SU-DHL-6 (cell line): ENCODE measurements around the gene LYSMD2.

Source experiments
- H2AFZ ChIP-seq: fragments of 200-600 bp; sonication (generic); 2 replicates; pipeline ENCODE4 v1.6.1; 2014; ENCODE audit warnings: low read depth, mild to moderate bottlenecking, moderate library complexity, mixed read lengths, antibody characterized with exemption, low read length; ENCODE audit not compliant: severe bottlenecking
- H3F3A ChIP-seq: fragments of 200-600 bp; shearing (Covaris generic); 2 replicates; pipeline ENCODE4 v1.6.0; 2016; ENCODE audit warnings: antibody characterized with exemption, mild to moderate bottlenecking; ENCODE audit not compliant: insufficient read depth
- H3K27ac ChIP-seq: fragments of 200-600 bp; sonication (generic); 2 replicates; pipeline ENCODE4 v1.5.1; 2016; ENCODE audit warnings: low read depth, mild to moderate bottlenecking, low read length, moderate library complexity, mixed read lengths
- H3K27me3 ChIP-seq: fragments of 200-600 bp; sonication (generic), shearing (Covaris generic); 2 replicates; pipeline ENCODE4 v1.6.0; 2014; ENCODE audit warnings: mild to moderate bottlenecking, low read length
- H3K36me3 ChIP-seq: fragments of 200-600 bp; sonication (generic); 2 replicates; pipeline ENCODE4 v1.6.1; 2014; ENCODE audit warnings: mild to moderate bottlenecking, low read length, mixed read lengths
- H3K4me2 ChIP-seq: fragments of 300-600, 200-600 bp; shearing (Covaris generic), sonication (generic); 2 replicates; pipeline ENCODE4 v1.6.0; 2014; ENCODE audit warnings: low read length, low read depth, mild to moderate bottlenecking; ENCODE audit not compliant: poor library complexity, severe bottlenecking
- H3K4me3 ChIP-seq: fragments of 200-600 bp; sonication (generic); 2 replicates; pipeline ENCODE4 v1.5.1; 2014; ENCODE audit warnings: antibody characterized with exemption, low read length, mild to moderate bottlenecking, mixed read lengths; ENCODE audit not compliant: insufficient read depth, poor library complexity, severe bottlenecking
- H3K79me2 ChIP-seq: fragments of 200-600 bp; sonication (generic); 2 replicates; pipeline ENCODE4 v1.6.1; 2014; ENCODE audit warnings: mild to moderate bottlenecking, low read length, moderate library complexity; ENCODE audit not compliant: insufficient read depth
- H3K9ac ChIP-seq: fragments of 200-600 bp; sonication (generic); 2 replicates; pipeline ENCODE4 v1.7.0; 2014; ENCODE audit warnings: mild to moderate bottlenecking, low read length
- H3K9me2 ChIP-seq: fragments of 200-600 bp; sonication (generic); replicated peaks from 2 replicates; pipeline ENCODE4 v1.6.1; 2014; ENCODE audit warnings: low read length; ENCODE audit not compliant: insufficient read depth
- H3K9me3 ChIP-seq: fragments of 200-600 bp; sonication (generic); 2 replicates; pipeline ENCODE4 v1.6.1; 2014; ENCODE audit warnings: low read length, mixed read lengths; ENCODE audit not compliant: insufficient read depth
- H4K20me1 ChIP-seq: fragments of 200-600 bp; sonication (generic); 2 replicates; pipeline ENCODE4 v1.6.1; 2014; ENCODE audit warnings: low read depth, mild to moderate bottlenecking, antibody characterized with exemption, low read length, moderate library complexity, mixed read lengths
- CTCF ChIP-seq: fragments of 200-600 bp; sonication (generic); IDR thresholded peaks from one replicate; pipeline ENCODE4 v1.5.1; 2017; ENCODE audit warnings: antibody characterized with exemption, mild to moderate bottlenecking, low read length, moderate library complexity; ENCODE audit not compliant: insufficient read depth, poor library complexity, severe bottlenecking
- EZH2phosphoT487 ChIP-seq: fragments of 200-600 bp; sonication (generic), shearing (Covaris generic); conservative IDR thresholded peaks from 2 replicates; pipeline ENCODE4 v1.6.1; 2018; ENCODE audit warnings: mild to moderate bottlenecking, antibody characterized with exemption, low read length, moderate library complexity, mixed read lengths

Gene LYSMD2

GRCh38 chr15:51755790-51756189 is 18.3 kb upstream of the LYSMD2 start:
- no peak overlapping the region for H2AFZ ChIP-seq
- H3K27me3 ChIP-seq: no peaks in the 10 kb centered on the region
- no peaks in the 10 kb centered on the region for H3K9me2 ChIP-seq
- H3K9me3 ChIP-seq: no peaks in the 10 kb centered on the region
- H4K20me1 ChIP-seq: no peaks in the 10 kb centered on the region
- no peaks in the 10 kb centered on the region for H3K79me2 ChIP-seq
- no peaks in the 10 kb centered on the region for H3K36me3 ChIP-seq
- H3K4me3 ChIP-seq: no peak overlapping the region
- H3K27ac ChIP-seq: no peak overlapping the region
- H3F3A ChIP-seq: no peaks in the 10 kb centered on the region
- no peak overlapping the region for H3K4me2 ChIP-seq
- no peak for TF ChIP-seq EZH2phosphoT487
- TF ChIP-seq CTCF: no peak
- H3K9ac ChIP-seq: no peak overlapping the region

- TF ChIP-seq EZH2phosphoT487 (no peak), CTCF (no peak)
- Histone ChIP-seq H3K79me2 (no peaks in the 10 kb centered on the region), H3K9me2 (no peaks in the 10 kb centered on the region), H3K4me3 (no peak overlapping the region), H3K9ac (no peak overlapping the region), H3K27ac (no peak overlapping the region), H3K27me3 (no peaks in the 10 kb centered on the region), H3F3A (no peaks in the 10 kb centered on the region), H4K20me1 (no peaks in the 10 kb centered on the region), H3K9me3 (no peaks in the 10 kb centered on the region), H2AFZ (no peak overlapping the region), H3K36me3 (no peaks in the 10 kb centered on the region), H3K4me2 (no peak overlapping the region)
These were observed 16.8 kb upstream of the LYSMD2 start for GRCh38 chr15:51754267-51754666.

GRCh38 chr15:51752888-51753287 is 15.4 kb upstream of the LYSMD2 start:
- Histone ChIP-seq H4K20me1 (no peaks in the 10 kb centered on the region), H3K27me3 (no peaks in the 10 kb centered on the region), H3F3A (no peaks in the 10 kb centered on the region), H2AFZ (no peak overlapping the region), H3K4me2 (no peak overlapping the region), H3K79me2 (no peaks in the 10 kb centered on the region), H3K27ac (no peak overlapping the region), H3K4me3 (no peak overlapping the region), H3K36me3 (no peaks in the 10 kb centered on the region), H3K9me3 (no peaks in the 10 kb centered on the region), H3K9me2 (no peaks in the 10 kb centered on the region), H3K9ac (no peak overlapping the region)
- TF ChIP-seq EZH2phosphoT487 (no peak), CTCF (no peak)
